ENCODE results near the gene FBXW11.

- TF ChIP-seq CTCF (IDR thresholded peaks at IDR 0.05) (no peak), POLR2AphosphoS5 (IDR thresholded peaks at IDR 0.05) (no peak)
These were observed 155.2 kb downstream of the FBXW11 start for GRCh38 chr5:171851251-171851650.
